ENCODE data around the gene TNFRSF17. TPM values are rescaled to one million over a fixed set of nuclear protein-coding genes. Genes with fewer than 3 reads are reported as not detected.

Gene TNFRSF17
- total RNA-seq, 6 experiments from 2014 or later = 0.28 TPM; not detected in 5

GRCh38 chr16:12017558-12017957, 52.5 kb downstream of the TNFRSF17 start:
- TF ChIP-seq CTCF (IDR thresholded peaks at IDR 0.05) = no peak
- H3K36me3 Mint-ChIP-seq (ENCODE audit: low read depth) = peaks cover 5% of the 10 kb centered on the region; the same call in 1 of the 2 replicates
- H3K27me3 Mint-ChIP-seq (ENCODE audit: insufficient read depth) = no peaks in the 10 kb centered on the region
- H3K9me3 Mint-ChIP-seq = no peaks in the 10 kb centered on the region
- peak overlapping the region; percentile 42; the same call in 1 of the 2 replicates for H3K27ac Mint-ChIP-seq
- peak overlapping the region; percentile 33; the same call in 1 of the 2 replicates for H3K4me3 Mint-ChIP-seq
- peaks cover 21% of the 10 kb centered on the region for H3K4me1 Mint-ChIP-seq (ENCODE audit: low read depth)
- peak; percentile 62 for DNase-seq

Other genes starting within 250 kb of the TNFRSF17 start
- gene TXNDC11, start 222.4 kb upstream of the TNFRSF17 start, total RNA-seq (2021; fragmentation: NEBNext Ultra II Directional; extraction: Animal tissue kit (Norgen Biotek cat#: 25700)) = 10 to 100 TPM; 38.8 to 49.0 (median 44.4) TPM
- gene ZC3H7A, start 168.0 kb upstream of the TNFRSF17 start, total RNA-seq (2021; fragmentation: NEBNext Ultra II Directional; extraction: Animal tissue kit (Norgen Biotek cat#: 25700)) = 10 to 100 TPM; 56.5 to 73.0 (median 63.5) TPM
- gene RSL1D1, start 113.7 kb upstream of the TNFRSF17 start, total RNA-seq (2021; fragmentation: NEBNext Ultra II Directional; extraction: Animal tissue kit (Norgen Biotek cat#: 25700)) = 100 to 1,000 TPM; 151 to 193 (median 168) TPM
- gene GSPT1, start 49.3 kb upstream of the TNFRSF17 start, total RNA-seq (2021; fragmentation: NEBNext Ultra II Directional; extraction: Animal tissue kit (Norgen Biotek cat#: 25700)) = 100 to 1,000 TPM; 187 to 221 (median 211) TPM
- 1 to 10 TPM; 4.4 to 6.8 (median 4.9) TPM for gene NPIPB2, start 23.2 kb upstream of the TNFRSF17 start, total RNA-seq (2021; fragmentation: NEBNext Ultra II Directional; extraction: Animal tissue kit (Norgen Biotek cat#: 25700))
- gene SNX29, start 11.5 kb downstream of the TNFRSF17 start, total RNA-seq (2021; fragmentation: NEBNext Ultra II Directional; extraction: Animal tissue kit (Norgen Biotek cat#: 25700)) = 10 to 100 TPM; 21.7 to 29.4 (median 26.5) TPM

All from HFFc6 (cell line).